HCT116 (cell line): ENCODE results near the gene TOX2. TPM values are rescaled to one million over a fixed set of nuclear protein-coding genes. Genes with fewer than 3 reads are reported as not detected.

ENCODE experiments used
- ATAC-seq: fragments of 200-7000 bp; cut with Tn5 transposase; 2 replicates; pipeline ENCODE4 v1.9.1; 2020; ENCODE audit warnings: mild to moderate bottlenecking, moderate library complexity
- BruUV-seq: library from RNA; stranded (reverse); fragments of 400-500 nt; replicated peaks from 2 replicates; lab custom pipeline; 2021; lab: Mats Ljungman, UMichigan
- CTCF ChIA-PET: fragments of 300-600 bp; sonication (Branson Sonifier 250); formaldehyde crosslinking; loops from one replicate; lab custom pipeline; 2021; ENCODE audit warnings: antibody characterized with exemption; lab: Charles Lee
- POLR2A ChIA-PET: fragments of 300-600, 350-600 bp; sonication (Branson Sonifier 250); formaldehyde crosslinking; loops from one replicate; lab custom pipeline; 2021; ENCODE audit warnings: antibody characterized with exemption; lab: Charles Lee
- RAD21 ChIA-PET, 2 experiments: fragments of 300-600 bp; sonication (Branson Sonifier 250); formaldehyde crosslinking; loops; one replicate each; lab custom pipeline; 2023; ENCODE audit warnings: low total read pairs in 2 of 2; ENCODE audit not compliant: uncharacterized antibody in 2 of 2, unreplicated experiment in 2 of 2, low non-redundant PET in 1 of 2; lab: Charles Lee
- DNase-seq: peaks from one replicate; pipeline ENCODE4 v3.0.0-alpha.2; 2010; ENCODE audit warnings: low read depth, low spot score
- H2AFZ ChIP-seq: fragments of 200-600 bp; shearing (Covaris generic), sonication (generic); 2 replicates; pipeline ENCODE4 v1.6.1; 2017; ENCODE audit warnings: low read depth, mixed run types, mixed read lengths, antibody characterized with exemption, low read length; ENCODE audit not compliant: poor library complexity, severe bottlenecking
- H3K27ac ChIP-seq: 2 replicates; pipeline ENCODE4 v1.5.1; 2012; ENCODE audit warnings: low read depth, low read length
- H3K27me3 ChIP-seq: fragments of 200-600 bp; sonication (generic); 2 replicates; pipeline ENCODE4 v1.6.1; 2016; ENCODE audit warnings: mixed run types, low read length, mixed read lengths; ENCODE audit not compliant: insufficient read depth
- H3K36me3 ChIP-seq, 2 experiments: fragments of 200-500 bp in 1 of 2; fragments of 200-600 bp in 1 of 2; sonication (Bioruptor generic) in 1 of 2; sonication (generic) in 1 of 2; 2 replicates each; pipeline versions ENCODE4 v1.5.1 to v1.6.1; 2014 to 2016; ENCODE audit warnings: low read length in 2 of 2, inconsistent platforms in 1 of 2, mixed read lengths in 1 of 2, mixed run types in 1 of 2; ENCODE audit not compliant: insufficient read depth in 2 of 2, control insufficient read depth in 1 of 2
- H3K4me1 ChIP-seq, 2 experiments: fragments of 200-600 bp in 1 of 2; sonication (generic) in 1 of 2; 2 replicates each; pipeline versions ENCODE4 v1.5.1 to v1.6.1; 2012 to 2017; ENCODE audit warnings: low read length in 2 of 2, inconsistent platforms in 1 of 2, mild to moderate bottlenecking in 1 of 2, mixed read lengths in 1 of 2, mixed run types in 1 of 2, moderate library complexity in 1 of 2; ENCODE audit not compliant: insufficient read depth in 2 of 2, control insufficient read depth in 1 of 2
- H3K4me2 ChIP-seq: fragments of 200-600 bp; sonication (generic); 2 replicates; pipeline ENCODE4 v1.6.1; 2017; ENCODE audit warnings: mixed run types, low read length, mixed read lengths
- H3K4me3 ChIP-seq, 2 experiments: fragments of 200-600 bp in 1 of 2; sonication (generic) in 1 of 2; replicated peaks in 1 of 2; 2 replicates each; pipeline ENCODE4 v1.5.1; 2011 to 2016; ENCODE audit warnings: low read length in 2 of 2, control low read depth in 1 of 2, low read depth in 1 of 2, mild to moderate bottlenecking in 1 of 2, mixed read lengths in 1 of 2, mixed run types in 1 of 2
- H3K79me2 ChIP-seq: fragments of 200-600 bp; sonication (generic); 2 replicates; pipeline ENCODE4 v1.6.1; 2017; ENCODE audit warnings: mild to moderate bottlenecking, mixed run types, low read length, moderate library complexity, mixed read lengths; ENCODE audit not compliant: insufficient read depth
- H3K9ac ChIP-seq: fragments of 200-600 bp; sonication (generic); 2 replicates; pipeline ENCODE4 v1.6.1; 2016; ENCODE audit warnings: low read length, mixed read lengths
- H3K9me2 ChIP-seq: fragments of 200-600 bp; sonication (generic), shearing (Covaris generic); 2 replicates; pipeline ENCODE4 v1.6.1; 2017; ENCODE audit warnings: mixed run types, mild to moderate bottlenecking, moderate library complexity; ENCODE audit not compliant: insufficient read depth
- H3K9me3 ChIP-seq, 2 experiments: fragments of 200-500 bp in 1 of 2; fragments of 200-600 bp in 1 of 2; sonication (Bioruptor generic) in 1 of 2; sonication (generic) in 1 of 2; 2 replicates each; pipeline ENCODE4 v1.6.1; 2014 to 2017; ENCODE audit warnings: low read length in 2 of 2, mixed read lengths in 2 of 2, inconsistent platforms in 1 of 2, low read depth in 1 of 2, mild to moderate bottlenecking in 1 of 2, mixed run types in 1 of 2, moderate library complexity in 1 of 2; ENCODE audit not compliant: control insufficient read depth in 1 of 2, insufficient read depth in 1 of 2
- H4K20me1 ChIP-seq: fragments of 200-600 bp; sonication (generic), shearing (Covaris generic); 2 replicates; pipeline ENCODE4 v1.6.1; 2017; ENCODE audit warnings: mixed run types, mild to moderate bottlenecking, moderate library complexity; ENCODE audit not compliant: insufficient read depth
- CBX3 ChIP-seq: IDR thresholded peaks from 2 replicates; pipeline ENCODE4 v1.6.1; 2012; ENCODE audit warnings: low read depth
- CEBPB ChIP-seq: IDR thresholded peaks from 2 replicates; pipeline ENCODE4 v1.6.1; 2012; ENCODE audit warnings: low read depth
- ELF1 ChIP-seq: IDR thresholded peaks from 2 replicates; pipeline ENCODE4 v1.6.1; 2012; ENCODE audit warnings: low read depth, borderline replicate concordance
- EZH2phosphoT487 ChIP-seq: fragments of 200-600 bp; IDR thresholded peaks from 2 replicates; pipeline ENCODE4 v1.6.1; 2018; ENCODE audit warnings: antibody characterized with exemption, borderline replicate concordance
- FOSL1 ChIP-seq: IDR thresholded peaks from 2 replicates; pipeline ENCODE4 v1.6.1; 2012; ENCODE audit warnings: low read depth
- POLR2AphosphoS5 ChIP-seq: IDR thresholded peaks from 2 replicates; pipeline ENCODE4 v1.6.1; 2011; ENCODE audit warnings: mild to moderate bottlenecking, low read depth, low read length, moderate library complexity
- RAD21 ChIP-seq: IDR thresholded peaks from 2 replicates; pipeline ENCODE4 v1.6.1; 2012; ENCODE audit warnings: low read depth, mild to moderate bottlenecking
- SP1 ChIP-seq: IDR thresholded peaks from 2 replicates; pipeline ENCODE4 v1.6.1; 2012; ENCODE audit warnings: low read depth
- SRF ChIP-seq: IDR thresholded peaks from 2 replicates; pipeline ENCODE4 v1.6.1; 2012; ENCODE audit warnings: low read depth
- ZFX ChIP-seq: fragments of 450-650 bp; IDR thresholded peaks from 2 replicates; pipeline ENCODE4 v1.6.1; 2017
- ZNF274 ChIP-seq: fragments of 200-500 bp; sonication (Bioruptor generic); IDR thresholded peaks from 2 replicates; pipeline ENCODE4 v1.6.1; 2014; ENCODE audit warnings: mild to moderate bottlenecking, low read depth, low read length, inconsistent platforms
- intact Hi-C: fragments of 100-400 bp; cut with micrococcal nuclease; formaldehyde crosslinking; loops from 2 replicates; pipeline ENCODE4 v1.10.0; 2022
- total RNA-seq: library from RNA; stranded (reverse); gene quantifications from one replicate; pipeline ENCODE4 v1.2.1, GENCODE V29; 2021; ENCODE audit not compliant: unreplicated experiment
- TF ChIP-seq, protein P1 (sequence below): IDR thresholded peaks from 2 replicates; pipeline ENCODE4 v1.6.1; 2011; ENCODE audit warnings: mild to moderate bottlenecking, low read length, moderate library complexity; ENCODE audit not compliant: insufficient replicate concordance; ENCODE audit errors: extremely low read depth
- TF ChIP-seq, protein P2 (sequence below), 3 experiments: fragments of 200-600 bp in 1 of 3; sonication (generic) in 1 of 3; IDR thresholded peaks in 2 of 3; conservative IDR thresholded peaks in 1 of 3; 2 replicates each; pipeline ENCODE4 v1.5.1; 2012 to 2017; ENCODE audit warnings: low read depth in 2 of 3, low read length in 2 of 3, antibody characterized with exemption in 1 of 3, borderline replicate concordance in 1 of 3, control low read depth in 1 of 3, mild to moderate bottlenecking in 1 of 3, mixed read lengths in 1 of 3, mixed run types in 1 of 3, moderate library complexity in 1 of 3; ENCODE audit not compliant: insufficient read depth in 1 of 3
- TF ChIP-seq, protein P3 (sequence below): IDR thresholded peaks from 2 replicates; pipeline ENCODE4 v1.6.1; 2012

The TOX2 gene
- total RNA-seq, 1 experiment from 2014 or later: 39.6 TPM

DNA sequence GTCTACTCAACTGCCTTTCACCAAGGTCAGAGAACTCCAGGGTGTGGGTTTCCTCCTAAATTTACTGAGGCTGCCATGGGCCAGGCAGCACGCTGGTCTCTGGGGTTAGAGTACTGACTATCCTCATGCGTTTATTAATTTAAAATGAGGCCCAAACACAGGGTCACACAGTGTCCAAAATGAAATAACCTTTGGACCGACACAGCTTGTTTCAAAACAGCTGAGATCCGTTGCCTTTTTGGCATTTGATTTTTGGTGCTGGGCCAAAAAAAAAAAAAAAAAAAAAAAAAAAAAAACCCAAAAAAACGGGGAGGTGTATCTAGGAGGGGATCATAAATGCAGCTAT is 14.6 kb upstream of the TOX2 start:
- BruUV-seq: no TSS peak
- ChIA-PET RAD21 (interaction anchor here in 1 of 2 experiments (0.5 to 0.7 kb wide), 2 partner anchors 11 to 101 kb away, joined by 3 to 4 read pairs; no protein-coding TSS in a partner anchor), POLR2A (no interaction called here), CTCF (no interaction called here)
- Histone ChIP-seq H3K9me3 (peaks cover 0 to 8% of the 10 kb centered on the region in 2 experiments; a peak in 1 of 4 replicates), H3K4me2 (no peak overlapping the region), H3K9ac (no peak overlapping the region), H3K36me3 (no peaks in the 10 kb centered on the region), H4K20me1 (no peaks in the 10 kb centered on the region), H3K4me3 (no peak overlapping the region), H3K27me3 (no peaks in the 10 kb centered on the region), H3K79me2 (no peaks in the 10 kb centered on the region), H3K9me2 (no peaks in the 10 kb centered on the region), H2AFZ (no peak overlapping the region), H3K27ac (no peak overlapping the region), H3K4me1 (no peaks in the 10 kb centered on the region)
- TF ChIP-seq ZFX (no peak), ZNF274 (no peak), POLR2AphosphoS5 (no peak), ELF1 (no peak), SP1 (no peak), CBX3 (no peak)
- TF ChIP-seq, protein P1, sequence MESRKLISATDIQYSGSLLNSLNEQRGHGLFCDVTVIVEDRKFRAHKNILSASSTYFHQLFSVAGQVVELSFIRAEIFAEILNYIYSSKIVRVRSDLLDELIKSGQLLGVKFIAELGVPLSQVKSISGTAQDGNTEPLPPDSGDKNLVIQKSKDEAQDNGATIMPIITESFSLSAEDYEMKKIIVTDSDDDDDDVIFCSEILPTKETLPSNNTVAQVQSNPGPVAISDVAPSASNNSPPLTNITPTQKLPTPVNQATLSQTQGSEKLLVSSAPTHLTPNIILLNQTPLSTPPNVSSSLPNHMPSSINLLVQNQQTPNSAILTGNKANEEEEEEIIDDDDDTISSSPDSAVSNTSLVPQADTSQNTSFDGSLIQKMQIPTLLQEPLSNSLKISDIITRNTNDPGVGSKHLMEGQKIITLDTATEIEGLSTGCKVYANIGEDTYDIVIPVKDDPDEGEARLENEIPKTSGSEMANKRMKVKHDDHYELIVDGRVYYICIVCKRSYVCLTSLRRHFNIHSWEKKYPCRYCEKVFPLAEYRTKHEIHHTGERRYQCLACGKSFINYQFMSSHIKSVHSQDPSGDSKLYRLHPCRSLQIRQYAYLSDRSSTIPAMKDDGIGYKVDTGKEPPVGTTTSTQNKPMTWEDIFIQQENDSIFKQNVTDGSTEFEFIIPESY: no peak
- intact Hi-C loops: no loop called here
- no peak for DNase-seq
- no peak for ATAC-seq

DNA sequence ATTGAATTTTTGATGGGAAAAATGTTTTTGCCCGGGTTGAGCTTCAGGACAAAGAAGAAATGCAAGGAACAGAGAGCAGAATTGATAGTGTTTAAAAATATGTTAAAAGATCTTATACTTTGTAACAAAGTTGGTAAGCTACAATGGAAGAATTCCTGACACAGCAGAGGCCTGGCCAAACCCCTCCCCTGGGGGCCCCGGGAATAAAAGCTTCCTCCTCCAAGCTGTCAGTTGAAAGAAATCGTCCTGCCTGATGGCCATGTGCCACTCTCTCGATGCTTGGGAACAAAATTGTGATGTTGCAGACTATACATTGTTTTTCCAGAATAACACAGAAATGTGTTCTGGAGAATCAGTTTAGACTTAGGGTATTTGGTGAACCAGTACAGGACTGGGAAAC is 14.2 kb upstream of the TOX2 start:
- no peak overlapping the region for H3K9ac ChIP-seq
- POLR2A ChIA-PET: no interaction called here
- H3K27me3 ChIP-seq: no peaks in the 10 kb centered on the region
- no peak overlapping the region for H2AFZ ChIP-seq
- H3K79me2 ChIP-seq: no peaks in the 10 kb centered on the region
- H3K9me3 ChIP-seq: peaks cover 0 to 8% of the 10 kb centered on the region in 2 experiments; a peak in 1 of 4 replicates
- no peak overlapping the region for H3K4me2 ChIP-seq
- no peaks in the 10 kb centered on the region for H3K4me1 ChIP-seq
- H3K27ac ChIP-seq: no peak overlapping the region
- H3K9me2 ChIP-seq: no peaks in the 10 kb centered on the region
- no peak for DNase-seq
- H4K20me1 ChIP-seq: no peaks in the 10 kb centered on the region
- TF ChIP-seq, protein P2, sequence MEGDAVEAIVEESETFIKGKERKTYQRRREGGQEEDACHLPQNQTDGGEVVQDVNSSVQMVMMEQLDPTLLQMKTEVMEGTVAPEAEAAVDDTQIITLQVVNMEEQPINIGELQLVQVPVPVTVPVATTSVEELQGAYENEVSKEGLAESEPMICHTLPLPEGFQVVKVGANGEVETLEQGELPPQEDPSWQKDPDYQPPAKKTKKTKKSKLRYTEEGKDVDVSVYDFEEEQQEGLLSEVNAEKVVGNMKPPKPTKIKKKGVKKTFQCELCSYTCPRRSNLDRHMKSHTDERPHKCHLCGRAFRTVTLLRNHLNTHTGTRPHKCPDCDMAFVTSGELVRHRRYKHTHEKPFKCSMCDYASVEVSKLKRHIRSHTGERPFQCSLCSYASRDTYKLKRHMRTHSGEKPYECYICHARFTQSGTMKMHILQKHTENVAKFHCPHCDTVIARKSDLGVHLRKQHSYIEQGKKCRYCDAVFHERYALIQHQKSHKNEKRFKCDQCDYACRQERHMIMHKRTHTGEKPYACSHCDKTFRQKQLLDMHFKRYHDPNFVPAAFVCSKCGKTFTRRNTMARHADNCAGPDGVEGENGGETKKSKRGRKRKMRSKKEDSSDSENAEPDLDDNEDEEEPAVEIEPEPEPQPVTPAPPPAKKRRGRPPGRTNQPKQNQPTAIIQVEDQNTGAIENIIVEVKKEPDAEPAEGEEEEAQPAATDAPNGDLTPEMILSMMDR (IDR thresholded peaks at IDR 0.05 in 2 of 3, conservative IDR thresholded peaks at IDR 0.05 in 1 of 3; ENCODE audit: borderline replicate concordance in 1 of 3, insufficient read depth in 1 of 3, low read depth in 2 of 3, low read length in 2 of 3): no peak
- TF ChIP-seq ELF1 (no peak), SP1 (no peak), RAD21 (no peak), EZH2phosphoT487 (no peak), POLR2AphosphoS5 (no peak), SRF (no peak), CEBPB (no peak), ZFX (no peak), FOSL1 (no peak)
- TF ChIP-seq, protein P3, sequence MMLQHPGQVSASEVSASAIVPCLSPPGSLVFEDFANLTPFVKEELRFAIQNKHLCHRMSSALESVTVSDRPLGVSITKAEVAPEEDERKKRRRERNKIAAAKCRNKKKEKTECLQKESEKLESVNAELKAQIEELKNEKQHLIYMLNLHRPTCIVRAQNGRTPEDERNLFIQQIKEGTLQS: no peak
- no TSS peak for BruUV-seq
- H3K4me3 ChIP-seq: no peak overlapping the region
- RAD21 ChIA-PET: interaction anchor here in 1 of 2 experiments (0.5 to 0.7 kb wide), 2 partner anchors 11 to 101 kb away, joined by 3 to 4 read pairs; no protein-coding TSS in a partner anchor
- intact Hi-C loops: no loop called here
- CTCF ChIA-PET: no interaction called here
- no peak for ATAC-seq
- H3K36me3 ChIP-seq: no peaks in the 10 kb centered on the region
